Neutrophil (primary cell): ENCODE data around the gene CMSS1.

ENCODE experiments used
- H3K27ac ChIP-seq: fragments of 200-600 bp; sonication (generic); 2 replicates; pipeline ENCODE4 v1.5.1; 2016; ENCODE audit warnings: mild to moderate bottlenecking, moderate library complexity
- H3K27me3 ChIP-seq: fragments of 200-600 bp; sonication (generic); 2 replicates; pipeline ENCODE4 v1.6.0; 2016; ENCODE audit warnings: mild to moderate bottlenecking
- H3K36me3 ChIP-seq: fragments of 200-600 bp; sonication (generic); 2 replicates; pipeline ENCODE4 v1.5.1; 2017
- H3K4me1 ChIP-seq, 2 experiments: fragments of 200-600 bp in 1 of 2; sonication (generic) in 1 of 2; 1 replicate in 1 of 2; 2 replicates in 1 of 2; pipeline versions ENCODE4 v1.5.1 to v1.6.1; 2013 to 2016; ENCODE audit warnings: low read depth in 1 of 2, low read length in 1 of 2, mild to moderate bottlenecking in 1 of 2, moderate library complexity in 1 of 2; ENCODE audit not compliant: control insufficient read depth in 1 of 2, insufficient read depth in 1 of 2
- H3K4me3 ChIP-seq, 2 experiments: fragments of 200-600 bp in 1 of 2; sonication (generic) in 1 of 2; 1 replicate in 1 of 2; 2 replicates in 1 of 2; pipeline ENCODE4 v1.5.1; 2013 to 2016; ENCODE audit warnings: low read depth in 1 of 2, low read length in 1 of 2, mild to moderate bottlenecking in 1 of 2, moderate library complexity in 1 of 2
- H3K9me3 ChIP-seq: fragments of 200-600 bp; sonication (generic); 2 replicates; pipeline ENCODE4 v1.5.1; 2016
- CTCF ChIP-seq: fragments of 200-600 bp; sonication (generic); IDR thresholded peaks from 2 replicates; pipeline ENCODE4 v1.5.1; 2016; ENCODE audit warnings: antibody characterized with exemption

Gene CMSS1

GRCh38 chr3:100057716-100058575 lies 240.3 kb downstream of the CMSS1 start:
- no peak overlapping the region for H3K4me3 ChIP-seq
- no peak overlapping the region for H3K27ac ChIP-seq
- peaks cover 15 to 17% of the 10 kb centered on the region in 2 experiments for H3K4me1 ChIP-seq
- TF ChIP-seq CTCF = no peak
- no peaks in the 10 kb centered on the region for H3K9me3 ChIP-seq
- no peaks in the 10 kb centered on the region for H3K27me3 ChIP-seq
- H3K36me3 ChIP-seq = no peaks in the 10 kb centered on the region

- Histone ChIP-seq H3K36me3 (no peaks in the 10 kb centered on the region), H3K4me3 (no peak overlapping the region)
These were observed 241.8 kb downstream of the CMSS1 start for GRCh38 chr3:100059472-100059871.

GRCh38 chr3:100060685-100061484 lies 243.2 kb downstream of the CMSS1 start:
- Histone ChIP-seq H3K9me3 (no peaks in the 10 kb centered on the region), H3K36me3 (no peaks in the 10 kb centered on the region), H3K27ac (no peak overlapping the region), H3K4me3 (no peak overlapping the region), H3K4me1 (peaks cover 19 to 23% of the 10 kb centered on the region in 2 experiments), H3K27me3 (no peaks in the 10 kb centered on the region)
- no peak for TF ChIP-seq CTCF

More at GRCh38 chr3:100059472-100059871, 241.8 kb downstream of the CMSS1 start:
- no peaks in the 10 kb centered on the region for H3K27me3 ChIP-seq
- no peak overlapping the region for H3K27ac ChIP-seq
- TF ChIP-seq CTCF = no peak
- peaks cover 19 to 23% of the 10 kb centered on the region in 2 experiments for H3K4me1 ChIP-seq
- no peaks in the 10 kb centered on the region for H3K9me3 ChIP-seq

GRCh38 chr3:100062665-100063064 lies 245.0 kb downstream of the CMSS1 start:
- Histone ChIP-seq H3K9me3 (no peaks in the 10 kb centered on the region), H3K27me3 (no peaks in the 10 kb centered on the region), H3K36me3 (no peaks in the 10 kb centered on the region), H3K4me3 (no peak overlapping the region), H3K4me1 (peaks cover 19 to 23% of the 10 kb centered on the region in 2 experiments), H3K27ac (no peak overlapping the region)
- TF ChIP-seq CTCF = no peak

GRCh38 chr3:100063929-100064461 lies 246.3 kb downstream of the CMSS1 start:
- no peak for TF ChIP-seq CTCF
- H3K9me3 ChIP-seq = no peaks in the 10 kb centered on the region
- H3K4me3 ChIP-seq = no peak overlapping the region
- H3K27me3 ChIP-seq = no peaks in the 10 kb centered on the region
- H3K4me1 ChIP-seq = peaks cover 24 to 25% of the 10 kb centered on the region in 2 experiments
- no peaks in the 10 kb centered on the region for H3K36me3 ChIP-seq
- no peak overlapping the region for H3K27ac ChIP-seq
